DOHH2 (cell line): ENCODE results near the gene CA4.

Experiments used
- EZH2phosphoT487 ChIP-seq: fragments of 200-600 bp; sonication (generic); IDR thresholded peaks from 2 replicates; pipeline ENCODE4 v1.6.1; 2017; ENCODE audit warnings: borderline replicate concordance, mild to moderate bottlenecking, antibody characterized with exemption, low read length, moderate library complexity, mixed read lengths
- TF ChIP-seq, protein P1 (sequence below): fragments of 200-600 bp; sonication (generic); IDR thresholded peaks from one replicate; pipeline ENCODE4 v1.5.1; 2014; ENCODE audit warnings: antibody characterized with exemption, mild to moderate bottlenecking, low read depth, low read length; ENCODE audit not compliant: poor library complexity, severe bottlenecking

DNA sequence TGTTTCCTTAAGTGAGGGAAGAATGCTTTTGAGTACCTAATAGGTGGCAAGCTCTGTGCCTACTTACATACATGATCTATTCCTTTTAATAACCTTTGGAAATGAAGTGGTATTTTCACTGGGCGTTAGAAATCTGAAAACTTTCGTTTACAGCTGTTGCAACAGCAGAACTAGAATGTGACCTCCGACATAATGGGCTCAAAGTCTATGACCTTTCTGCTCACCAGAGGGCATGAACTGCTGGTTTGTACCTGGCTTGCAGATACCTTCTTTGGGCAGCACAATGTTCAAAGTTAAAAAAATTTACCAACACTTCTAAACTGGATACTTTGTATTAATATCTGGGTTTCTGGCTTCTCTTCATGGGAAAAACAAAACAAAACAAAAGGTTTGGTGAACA is 24.3 kb downstream of the CA4 start:
- TF ChIP-seq, protein P1, sequence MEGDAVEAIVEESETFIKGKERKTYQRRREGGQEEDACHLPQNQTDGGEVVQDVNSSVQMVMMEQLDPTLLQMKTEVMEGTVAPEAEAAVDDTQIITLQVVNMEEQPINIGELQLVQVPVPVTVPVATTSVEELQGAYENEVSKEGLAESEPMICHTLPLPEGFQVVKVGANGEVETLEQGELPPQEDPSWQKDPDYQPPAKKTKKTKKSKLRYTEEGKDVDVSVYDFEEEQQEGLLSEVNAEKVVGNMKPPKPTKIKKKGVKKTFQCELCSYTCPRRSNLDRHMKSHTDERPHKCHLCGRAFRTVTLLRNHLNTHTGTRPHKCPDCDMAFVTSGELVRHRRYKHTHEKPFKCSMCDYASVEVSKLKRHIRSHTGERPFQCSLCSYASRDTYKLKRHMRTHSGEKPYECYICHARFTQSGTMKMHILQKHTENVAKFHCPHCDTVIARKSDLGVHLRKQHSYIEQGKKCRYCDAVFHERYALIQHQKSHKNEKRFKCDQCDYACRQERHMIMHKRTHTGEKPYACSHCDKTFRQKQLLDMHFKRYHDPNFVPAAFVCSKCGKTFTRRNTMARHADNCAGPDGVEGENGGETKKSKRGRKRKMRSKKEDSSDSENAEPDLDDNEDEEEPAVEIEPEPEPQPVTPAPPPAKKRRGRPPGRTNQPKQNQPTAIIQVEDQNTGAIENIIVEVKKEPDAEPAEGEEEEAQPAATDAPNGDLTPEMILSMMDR = no peak
- no peak for TF ChIP-seq EZH2phosphoT487
